A673 (cell line): ENCODE data around the gene PLXDC2. TPM values are rescaled to one million over a fixed set of nuclear protein-coding genes. Genes with fewer than 3 reads are reported as not detected.
"Not testable (repeated sequence)": the region's sequence is repeated elsewhere in the genome, so short reads cannot be mapped to it uniquely, and the experiment has no call there.

Experiments
- BruUV-seq: library from RNA; stranded (reverse); fragments of 400-500 nt; replicated peaks from 2 replicates; lab custom pipeline; 2021; lab: Mats Ljungman, UMichigan
- CTCF ChIA-PET: fragments of 300-600 bp; sonication (Branson Sonifier 250); formaldehyde crosslinking; loops from one replicate; lab custom pipeline; 2022; ENCODE audit warnings: antibody characterized with exemption; lab: Charles Lee
- POLR2A ChIA-PET: fragments of 300-600 bp; sonication (Branson Sonifier 250); formaldehyde crosslinking; loops from one replicate; lab custom pipeline; 2022; ENCODE audit warnings: antibody characterized with exemption; ENCODE audit not compliant: low non-redundant PET; lab: Charles Lee
- DNase-seq: peaks from one replicate; pipeline ENCODE4 v3.0.0-alpha.2; 2015; ENCODE audit warnings: low spot score
- H3K27ac ChIP-seq: fragments of 200-600 bp; sonication (generic); 2 replicates; pipeline ENCODE4 v1.5.1; 2016; ENCODE audit warnings: mixed run types, low read depth, mild to moderate bottlenecking, mixed read lengths, antibody characterized with exemption, low read length; ENCODE audit not compliant: poor library complexity, severe bottlenecking
- H3K27me3 ChIP-seq: fragments of 200-600 bp; sonication (generic); replicated peaks from 2 replicates; pipeline ENCODE4 v1.6.1; 2017; ENCODE audit warnings: mixed run types, low read depth, mild to moderate bottlenecking, mixed read lengths, antibody characterized with exemption, low read length; ENCODE audit not compliant: insufficient read depth, poor library complexity
- H3K36me3 ChIP-seq: fragments of 200-600 bp; sonication (generic); 2 replicates; pipeline ENCODE4 v1.6.1; 2016; ENCODE audit warnings: mixed run types, mild to moderate bottlenecking, mixed read lengths, antibody characterized with exemption, low read length; ENCODE audit not compliant: insufficient read depth, poor library complexity, severe bottlenecking
- H3K4me1 ChIP-seq: fragments of 200-600 bp; sonication (generic); 2 replicates; pipeline ENCODE4 v1.6.1; 2017; ENCODE audit warnings: mixed run types, mild to moderate bottlenecking, mixed read lengths, antibody characterized with exemption, low read length; ENCODE audit not compliant: insufficient read depth, poor library complexity, severe bottlenecking
- H3K4me3 ChIP-seq: fragments of 200-600 bp; sonication (generic); 2 replicates; pipeline ENCODE4 v1.5.1; 2016; ENCODE audit warnings: low read depth, mixed run types, mild to moderate bottlenecking, mixed read lengths, low read length; ENCODE audit not compliant: poor library complexity, severe bottlenecking
- H3K9me3 ChIP-seq: fragments of 200-600 bp; sonication (generic); 2 replicates; pipeline ENCODE4 v1.6.1; 2016; ENCODE audit warnings: mixed run types, low read depth, mild to moderate bottlenecking, mixed read lengths, antibody characterized with exemption, low read length; ENCODE audit not compliant: poor library complexity, severe bottlenecking
- CTCF ChIP-seq: fragments of 300-800, 200-600 bp; sonication (generic); conservative IDR thresholded peaks from 2 replicates; pipeline ENCODE4 v1.5.1; 2017; ENCODE audit warnings: low read depth, mild to moderate bottlenecking, antibody characterized with exemption, low read length, moderate library complexity, mixed read lengths
- EZH2 ChIP-seq: fragments of 200-600 bp; sonication (generic); IDR thresholded peaks from 2 replicates; pipeline ENCODE4 v1.6.1; 2017; ENCODE audit warnings: borderline replicate concordance, low read depth, mild to moderate bottlenecking, mixed read lengths, antibody characterized with exemption, low read length; ENCODE audit not compliant: poor library complexity, severe bottlenecking
- intact Hi-C: fragments of 100-400 bp; cut with micrococcal nuclease; formaldehyde crosslinking; loops from one replicate; pipeline ENCODE4 v1.10.0; 2022; ENCODE audit not compliant: unreplicated experiment
- total RNA-seq: library from RNA; stranded (reverse); gene quantifications from 2 replicates; pipeline ENCODE4 v1.2.3, GENCODE V29; 2021

The PLXDC2 gene
- total RNA-seq, 1 experiment from 2014 or later, result 74.8 TPM

GRCh38 chr10:20207653-20208052, 391.4 kb downstream of the PLXDC2 start:
- H3K4me3 ChIP-seq, result no peak overlapping the region
- CTCF ChIA-PET, result no interaction called here

DNA sequence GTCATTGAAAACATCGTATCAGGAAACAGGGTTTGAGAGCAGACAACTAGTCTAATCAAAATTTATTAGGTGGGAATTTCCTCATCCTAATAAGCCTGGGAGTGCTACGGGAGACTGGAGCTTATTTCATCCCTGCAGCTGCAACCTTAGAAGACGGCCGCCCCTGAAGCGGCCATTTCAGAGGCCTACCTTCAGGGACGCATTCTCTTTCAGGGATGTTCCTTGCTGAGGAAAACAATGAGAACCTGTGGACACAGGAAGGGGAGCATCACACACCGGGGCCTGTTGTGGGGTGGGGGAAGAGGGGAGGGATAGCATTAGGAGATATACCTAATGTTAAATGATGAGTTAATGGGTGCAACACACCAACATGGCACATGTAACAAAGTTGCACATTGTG, 392.9 kb downstream of the PLXDC2 start:
- CTCF ChIA-PET, DNase-seq, H3K4me1 ChIP-seq, H3K36me3 ChIP-seq, intact Hi-C loops, H3K9me3 ChIP-seq, H3K4me3 ChIP-seq, H3K27me3 ChIP-seq, POLR2A ChIA-PET, H3K27ac ChIP-seq, BruUV-seq: not testable (repeated sequence)

More at GRCh38 chr10:20207653-20208052, 391.4 kb downstream of the PLXDC2 start:
- POLR2A ChIA-PET, result interaction anchor here (0.5 kb wide), 1 partner anchor 210 kb away, joined by 19 read pairs; no protein-coding TSS in a partner anchor
- no peak for DNase-seq
- no peak overlapping the region for H3K27ac ChIP-seq
- H3K27me3 ChIP-seq, result no peaks in the 10 kb centered on the region
- no peaks in the 10 kb centered on the region for H3K9me3 ChIP-seq
- no peaks in the 10 kb centered on the region for H3K4me1 ChIP-seq
- intact Hi-C loops, result no loop called here
- H3K36me3 ChIP-seq, result no peaks in the 10 kb centered on the region
- TF ChIP-seq EZH2 (no peak), CTCF (no peak)
- no TSS peak for BruUV-seq

DNA sequence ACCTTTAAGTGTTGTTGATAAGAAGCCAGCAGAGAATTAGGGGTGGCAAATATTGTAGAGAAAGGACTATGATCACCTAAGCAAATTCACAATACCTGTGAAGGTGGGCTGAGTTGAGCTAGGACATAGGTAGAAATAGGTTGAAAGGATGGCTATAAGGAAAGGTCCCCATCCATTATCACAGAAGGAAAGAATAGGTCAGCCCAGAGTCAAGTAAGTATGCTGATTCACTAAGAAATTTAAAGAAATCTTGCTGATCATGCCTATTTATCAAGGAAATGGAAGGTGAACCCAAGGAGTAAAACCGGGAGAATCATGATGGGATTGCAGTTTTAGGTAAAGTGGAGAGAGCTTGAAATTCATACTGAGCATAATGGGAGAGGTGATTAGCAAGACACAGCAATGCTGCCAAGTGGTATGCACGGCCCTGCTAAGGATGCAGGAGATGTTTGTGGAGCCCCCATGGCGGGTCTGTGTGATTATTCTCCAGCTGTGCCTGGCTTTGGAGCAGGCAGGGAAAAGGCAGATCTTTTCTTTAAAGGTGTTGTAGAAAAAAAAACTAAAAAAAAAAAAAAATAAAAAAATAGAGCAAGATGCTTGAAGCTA, 399.4 kb downstream of the PLXDC2 start:
- intact Hi-C loops, result no loop called here
- BruUV-seq, result no TSS peak
- no peak overlapping the region for H3K4me3 ChIP-seq
- H3K36me3 ChIP-seq, result peaks cover 6% of the 10 kb centered on the region
- TF ChIP-seq CTCF (no peak), EZH2 (no peak)
- H3K4me1 ChIP-seq, result no peaks in the 10 kb centered on the region
- ChIA-PET CTCF (no interaction called here), POLR2A (no interaction called here)
- no peaks in the 10 kb centered on the region for H3K9me3 ChIP-seq
- no peak overlapping the region for H3K27ac ChIP-seq
- no peaks in the 10 kb centered on the region for H3K27me3 ChIP-seq
- no peak for DNase-seq

- Histone ChIP-seq H3K27ac (no peak overlapping the region), H3K36me3 (peaks cover 6% of the 10 kb centered on the region), H3K9me3 (no peaks in the 10 kb centered on the region), H3K4me3 (no peak overlapping the region), H3K4me1 (peaks cover 16% of the 10 kb centered on the region), H3K27me3 (no peaks in the 10 kb centered on the region)
- ChIA-PET CTCF (no interaction called here), POLR2A (no interaction called here)
- DNase-seq, result peak; percentile 49
- BruUV-seq, result no TSS peak
- intact Hi-C loops, result no loop called here
- TF ChIP-seq CTCF (no peak), EZH2 (no peak)
Observed at GRCh38 chr10:20221356-20221755, 405.1 kb downstream of the PLXDC2 start.
